KG1 (cell line): Measurements from ENCODE around the gene NEAT1.

Experiments used
- DNase-seq: peaks from one replicate; lab custom pipeline; 2025; lab: John Stamatoyannopoulos, UW

NEAT1 gene

DNA sequence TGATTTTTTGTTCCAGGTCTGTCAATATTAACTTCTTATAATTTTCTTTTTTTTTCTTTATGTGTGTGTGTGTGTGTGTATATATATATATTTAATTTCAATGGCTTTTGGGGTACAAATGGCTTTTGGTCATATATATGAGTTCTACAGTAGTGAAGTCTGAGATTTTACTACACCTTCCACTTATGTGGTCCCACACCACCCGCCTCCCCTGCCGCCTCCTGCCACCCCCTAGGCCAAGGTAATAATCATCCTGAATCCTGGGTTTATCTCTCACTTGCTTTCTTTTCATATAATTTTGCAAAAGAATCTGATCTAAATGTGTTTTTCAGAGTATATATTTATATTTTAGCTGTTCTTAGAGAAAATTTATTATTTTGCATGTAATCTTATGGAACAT lies 11.1 kb downstream of the NEAT1 start:
- no peak for DNase-seq

DNA sequence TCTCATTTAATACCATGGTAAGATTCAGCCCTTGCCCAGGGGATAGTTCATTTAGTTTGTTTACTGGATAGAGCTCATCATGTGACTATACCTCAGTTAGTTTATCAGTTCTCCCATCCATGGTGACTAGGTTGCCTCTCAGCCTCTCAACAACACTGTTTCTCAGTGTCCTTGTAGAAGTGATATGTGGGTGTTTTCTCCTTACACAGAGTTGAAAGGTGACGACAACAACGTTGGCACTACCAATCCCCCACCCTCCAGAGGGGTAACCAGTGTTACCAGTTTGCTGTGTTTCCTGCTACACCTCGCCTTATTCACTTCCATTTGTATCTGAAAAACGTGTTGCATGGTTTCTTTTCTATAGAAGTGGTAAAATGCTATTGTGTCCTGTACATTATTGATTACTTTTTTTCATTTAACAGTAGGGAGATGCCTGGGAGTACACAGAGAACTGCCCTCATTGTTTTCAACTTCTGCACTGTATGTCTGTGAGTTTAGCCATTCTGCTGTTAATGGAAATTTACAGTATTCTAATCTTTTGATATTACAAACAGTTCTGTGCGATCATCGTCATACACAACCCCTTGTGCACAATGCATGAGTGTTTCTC lies 11.6 kb downstream of the NEAT1 start:
- no peak for DNase-seq

DNA sequence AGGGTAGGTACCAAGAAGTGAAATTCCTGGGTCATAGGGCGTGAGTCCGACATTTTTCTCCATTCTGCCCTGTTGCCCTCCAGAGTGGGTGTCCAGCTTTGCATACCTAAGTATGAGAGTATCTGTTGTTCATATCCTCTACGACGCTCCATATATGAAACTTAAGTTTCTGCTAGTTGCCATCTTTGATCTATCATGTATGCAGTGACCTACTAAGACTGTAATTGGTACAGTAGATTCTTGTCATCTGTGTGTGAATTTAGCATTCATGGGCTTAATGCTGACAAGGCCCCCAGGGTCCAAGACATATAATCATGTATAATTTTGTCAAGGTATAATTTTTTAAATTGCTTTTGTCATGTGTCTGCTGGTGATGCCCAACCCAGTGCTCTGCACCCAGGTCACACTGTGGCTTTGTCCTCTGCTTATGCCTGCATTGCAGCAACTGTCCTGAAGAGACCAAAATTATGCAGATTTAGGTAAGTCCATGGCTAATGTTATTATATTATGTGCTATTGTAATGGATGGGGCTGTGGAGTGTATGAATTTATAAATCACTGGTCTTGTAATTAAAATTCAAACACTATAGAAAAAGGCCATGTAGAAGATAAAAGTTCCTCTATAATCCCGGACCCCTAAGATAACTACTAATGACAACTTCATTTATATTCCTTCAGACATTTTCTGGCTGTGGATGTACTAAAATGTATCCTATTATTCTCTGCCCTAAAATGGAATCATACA lies 12.2 kb downstream of the NEAT1 start:
- DNase-seq, result no peak

DNA sequence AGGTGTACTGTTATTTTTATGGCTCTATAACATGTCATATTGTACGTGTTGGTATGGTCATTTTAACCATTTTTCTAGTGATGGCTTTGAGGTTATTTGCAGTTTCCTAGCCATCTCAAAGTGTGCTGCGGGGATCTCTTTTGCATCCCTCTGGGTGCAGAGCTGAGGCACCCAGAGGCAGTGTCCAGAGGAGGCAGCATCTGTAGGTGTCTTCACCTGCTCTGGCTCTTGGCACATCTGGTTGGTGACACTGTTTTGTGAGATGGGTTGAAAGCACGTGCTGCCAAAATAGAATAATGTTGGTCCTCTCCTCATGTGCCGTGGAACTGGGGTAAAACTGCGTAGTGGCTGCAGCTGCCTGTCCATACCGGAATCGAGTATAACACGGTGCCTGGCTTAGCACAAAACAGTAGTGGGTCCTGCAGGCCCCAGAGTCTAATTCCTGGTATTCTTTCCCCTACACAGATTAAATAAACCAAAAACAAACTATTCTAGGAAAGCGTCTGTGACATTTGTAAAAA lies 12.9 kb downstream of the NEAT1 start:
- DNase-seq, result no peak

DNA sequence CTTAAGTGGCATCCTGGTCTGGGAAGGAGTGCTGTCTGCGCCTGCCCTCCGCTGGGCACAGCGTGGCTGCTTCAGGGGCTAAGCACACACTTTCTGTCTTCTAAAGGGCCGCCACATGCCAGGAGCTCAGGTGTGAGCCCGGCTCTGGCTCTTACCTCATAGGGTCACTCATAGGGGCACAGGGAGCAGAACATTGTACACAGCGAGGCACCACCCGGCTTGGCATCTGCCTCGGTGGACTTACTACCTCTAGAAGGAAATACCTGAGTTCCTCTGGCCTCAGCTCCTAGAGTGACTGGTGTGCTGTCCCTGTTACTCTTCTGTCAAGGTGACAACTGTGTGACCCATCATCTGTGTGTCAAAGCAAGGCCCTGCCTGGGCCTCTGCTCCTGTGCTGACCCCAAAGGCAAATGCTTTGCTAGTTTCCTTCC lies 13.4 kb downstream of the NEAT1 start:
- no peak for DNase-seq

DNA sequence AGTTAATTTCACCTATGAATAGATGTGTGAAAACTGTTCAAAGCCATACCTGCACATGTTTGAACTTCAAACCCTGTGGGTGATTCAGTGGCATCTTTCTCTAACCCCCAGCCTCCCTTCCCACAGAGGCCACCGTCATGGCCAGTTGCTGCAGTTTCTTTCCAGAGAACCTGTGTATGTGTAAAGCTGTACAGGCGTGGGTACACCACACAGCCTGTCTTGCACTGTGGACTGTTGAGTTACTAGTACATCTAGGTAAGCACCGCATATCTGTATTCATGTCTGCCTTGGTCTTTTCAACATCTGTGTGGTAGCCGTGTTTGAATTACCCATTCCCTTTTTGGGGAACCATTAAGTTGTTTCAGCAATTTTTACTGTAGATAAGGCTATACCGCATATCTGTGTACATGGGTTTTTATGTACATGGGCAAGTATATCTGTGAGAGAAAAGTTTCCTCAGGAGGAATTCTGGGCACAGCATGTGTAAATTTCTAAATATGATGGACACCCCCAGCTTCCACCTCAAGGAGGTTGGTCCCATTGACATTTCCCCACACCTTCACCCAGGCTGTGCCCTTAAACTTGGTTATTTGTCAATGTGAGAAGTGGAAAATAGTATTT lies 13.9 kb downstream of the NEAT1 start:
- DNase-seq, result no peak

DNA sequence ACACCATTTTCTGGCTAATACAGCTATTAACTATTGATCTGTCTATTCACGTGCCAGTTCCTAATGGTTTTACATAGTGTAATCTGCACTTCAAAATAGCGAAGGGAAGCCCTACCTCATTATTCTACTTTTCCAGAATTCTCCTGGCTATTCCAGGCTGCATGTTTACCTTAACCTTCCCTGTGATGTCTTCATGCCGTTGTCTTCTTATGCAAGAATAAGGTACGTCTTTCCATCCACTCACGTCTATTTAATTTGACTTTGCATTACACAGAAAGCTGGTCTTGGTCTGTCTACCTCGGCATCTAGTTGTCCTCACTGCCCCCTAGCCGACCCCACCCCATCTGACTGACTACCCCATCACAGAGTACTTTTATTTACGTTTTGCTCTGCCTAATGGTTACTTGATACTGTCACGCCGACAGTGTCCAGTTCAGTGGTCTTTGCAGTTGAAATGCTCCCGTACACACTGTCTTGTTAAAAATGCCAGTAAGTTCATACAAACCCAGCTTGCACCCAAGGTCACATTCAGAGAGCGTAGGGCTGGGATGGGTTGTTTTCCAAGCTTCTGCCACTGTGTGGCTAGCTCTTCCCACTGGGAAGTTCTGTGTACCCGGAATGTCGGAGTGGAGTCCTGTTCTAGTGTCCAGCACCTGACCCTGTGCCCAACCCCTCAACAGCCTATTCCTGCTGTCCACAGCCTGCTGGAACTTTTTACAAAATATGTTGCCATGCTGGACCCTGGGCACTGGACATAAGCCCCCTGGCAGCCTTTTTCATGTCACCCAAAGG lies 15.0 kb downstream of the NEAT1 start:
- no peak for DNase-seq

DNA sequence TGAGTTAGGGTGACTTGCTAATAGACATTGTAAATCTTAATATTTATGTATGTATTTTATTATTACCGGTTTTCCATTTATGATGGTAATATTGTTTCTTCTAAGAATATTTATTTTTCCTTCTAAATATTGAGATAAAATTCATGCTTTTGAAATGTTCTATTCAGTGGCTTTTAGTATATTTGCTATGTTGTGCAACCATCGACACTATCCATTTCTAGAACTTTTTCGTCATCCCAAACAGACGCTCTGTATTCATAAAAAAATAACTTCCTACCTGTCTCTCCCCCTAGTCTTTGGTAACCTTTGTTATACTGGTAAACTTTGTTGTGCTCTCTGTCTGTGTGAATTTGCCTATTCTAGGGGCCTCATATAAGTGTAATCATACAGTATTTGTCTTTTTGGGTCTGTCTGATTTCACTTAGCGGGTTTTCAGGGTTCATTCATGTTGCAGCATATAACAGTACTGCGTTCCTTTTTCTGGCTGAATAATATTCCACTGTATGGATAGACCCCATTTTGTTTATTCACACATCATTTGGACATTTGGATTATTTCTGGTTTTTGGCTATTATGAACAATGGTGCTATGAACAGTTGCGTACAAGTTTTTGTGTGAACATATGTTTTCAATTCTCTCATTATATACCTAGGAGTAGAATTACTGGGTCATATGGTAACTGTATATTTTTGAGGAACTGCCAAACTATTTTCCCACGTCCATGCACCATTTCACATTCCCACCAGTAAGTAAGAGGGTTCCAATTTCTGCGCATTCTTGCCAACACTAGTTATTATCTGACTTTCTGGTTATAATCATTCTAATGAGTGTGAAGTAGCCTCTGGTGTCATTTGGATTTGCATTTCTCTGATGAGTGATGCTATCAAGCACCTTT lies 15.9 kb downstream of the NEAT1 start:
- DNase-seq, result no peak

DNA sequence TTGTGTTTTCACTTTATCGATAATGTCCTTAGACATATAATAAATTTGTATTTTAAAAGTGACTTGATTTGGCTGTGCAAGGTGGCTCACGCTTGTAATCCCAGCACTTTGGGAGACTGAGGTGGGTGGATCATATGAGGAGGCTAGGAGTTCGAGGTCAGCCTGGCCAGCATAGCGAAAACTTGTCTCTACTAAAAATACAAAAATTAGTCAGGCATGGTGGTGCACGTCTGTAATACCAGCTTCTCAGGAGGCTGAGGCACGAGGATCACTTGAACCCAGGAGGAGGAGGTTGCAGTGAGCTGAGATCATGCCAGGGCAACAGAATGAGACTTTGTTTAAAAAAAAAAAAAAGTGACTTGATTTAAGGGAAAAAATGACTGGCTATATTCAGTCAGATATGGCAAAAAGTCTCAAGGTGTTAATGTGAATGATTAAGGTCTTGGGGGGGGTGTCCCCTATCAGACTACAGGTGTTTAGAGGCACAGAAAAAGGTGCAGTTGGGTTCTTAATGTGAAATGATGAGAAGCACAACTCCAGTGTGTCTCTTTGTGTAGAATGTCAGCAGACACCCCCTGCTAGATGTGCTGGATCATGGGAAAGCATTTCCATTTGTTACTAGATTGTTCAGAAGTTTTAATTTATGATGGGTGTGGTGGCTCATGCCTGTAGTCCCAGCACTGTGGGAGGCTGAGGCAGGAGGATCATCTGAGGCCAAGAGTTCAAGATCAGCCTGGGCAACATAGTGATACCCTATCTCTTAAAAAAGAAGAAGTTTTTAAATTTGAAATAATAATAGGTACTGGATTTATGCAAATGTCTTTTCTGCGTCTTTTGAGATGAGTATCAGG lies 17.0 kb downstream of the NEAT1 start:
- DNase-seq, result no peak

DNA sequence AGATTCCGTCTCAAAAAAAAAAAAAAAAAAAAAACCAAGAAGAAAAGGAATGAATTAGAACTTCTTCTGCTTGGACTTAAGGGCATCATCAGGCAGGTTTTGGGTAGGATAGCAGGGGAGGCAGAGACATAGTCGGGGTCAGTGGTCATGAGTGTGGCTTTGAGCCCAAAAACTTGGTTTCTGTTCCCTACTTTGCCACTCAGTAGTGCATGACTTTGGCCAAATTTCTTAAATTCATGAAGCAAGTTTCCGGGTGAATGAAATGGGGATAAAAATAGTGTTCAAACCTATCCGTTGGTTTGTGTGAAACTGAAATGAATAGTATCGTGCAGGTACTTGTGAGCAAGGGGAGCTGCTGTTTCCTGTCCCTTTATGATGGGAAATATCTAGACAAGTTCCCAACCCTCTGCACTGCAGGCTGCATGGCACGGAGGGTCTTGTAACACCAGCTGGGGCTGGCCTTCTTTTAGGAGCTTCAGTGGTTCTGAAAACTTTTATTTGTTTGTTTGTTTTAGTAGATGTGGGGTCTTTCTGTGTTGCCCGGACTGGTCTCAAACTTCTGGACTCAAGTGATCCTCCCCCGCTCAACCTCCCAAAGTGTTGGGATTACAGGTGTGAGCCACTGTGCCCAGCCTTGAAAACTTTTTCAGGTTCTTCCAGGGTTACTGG lies 18.4 kb downstream of the NEAT1 start:
- DNase-seq, result no peak

DNA sequence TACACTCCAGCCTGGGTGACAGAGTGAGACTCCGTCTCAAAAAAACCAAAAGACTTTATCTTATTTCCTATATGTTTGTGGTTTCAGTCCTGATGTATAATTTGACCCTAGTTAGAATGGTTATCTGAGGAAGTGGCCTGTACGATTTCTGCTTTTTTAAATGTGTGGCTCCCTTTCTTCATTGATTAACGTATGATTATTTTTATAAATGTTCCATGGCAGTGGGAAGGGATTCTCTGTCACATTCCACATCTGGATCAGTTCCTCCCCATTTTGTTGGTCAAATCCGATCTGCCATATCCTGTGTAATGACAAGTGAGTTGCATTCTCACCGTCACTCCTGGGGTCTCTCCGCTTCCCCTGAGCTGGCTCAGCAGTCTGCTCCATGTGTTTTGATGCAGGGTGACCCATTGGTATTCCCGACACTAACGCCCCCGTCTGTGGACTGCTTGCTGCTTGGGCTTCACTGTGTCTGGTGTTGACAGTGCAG lies 20.3 kb downstream of the NEAT1 start:
- DNase-seq, result peak; percentile 32

DNA sequence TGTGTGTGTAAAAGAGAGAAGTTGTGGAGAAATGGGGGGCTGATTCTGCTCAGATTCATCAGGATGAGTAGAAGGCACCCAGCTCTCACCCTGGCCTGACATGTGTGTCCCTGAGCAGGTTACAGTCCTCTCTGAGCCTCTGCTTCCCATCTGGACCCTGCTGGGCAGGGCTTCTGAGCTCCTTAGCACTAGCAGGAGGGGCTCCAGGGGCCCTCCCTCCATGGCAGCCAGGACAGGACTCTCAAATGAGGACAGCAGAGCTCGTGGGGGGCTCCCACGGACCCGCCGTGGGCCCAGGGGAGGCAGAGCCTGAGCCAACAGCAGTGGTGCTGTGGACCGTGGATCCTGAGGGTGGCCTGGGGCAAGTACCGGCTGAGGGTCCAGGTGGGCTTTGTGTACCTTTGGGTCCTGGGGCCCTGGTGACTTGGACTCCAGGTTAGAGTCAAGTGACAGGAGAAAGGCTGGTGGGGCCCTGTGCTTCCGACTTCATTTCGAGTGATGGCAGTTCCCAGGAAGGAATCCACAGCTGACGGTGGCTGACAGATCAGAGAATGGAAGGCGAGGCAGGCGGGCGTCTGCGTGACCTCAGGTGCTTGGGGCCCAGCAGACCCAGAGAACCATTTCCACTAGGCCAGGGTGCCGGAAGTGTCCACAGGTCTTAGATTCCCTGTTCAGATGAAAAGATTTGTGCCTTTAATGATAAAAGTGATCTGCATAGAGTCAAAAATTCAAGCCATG lies 21.9 kb downstream of the NEAT1 start:
- no peak for DNase-seq

DNA sequence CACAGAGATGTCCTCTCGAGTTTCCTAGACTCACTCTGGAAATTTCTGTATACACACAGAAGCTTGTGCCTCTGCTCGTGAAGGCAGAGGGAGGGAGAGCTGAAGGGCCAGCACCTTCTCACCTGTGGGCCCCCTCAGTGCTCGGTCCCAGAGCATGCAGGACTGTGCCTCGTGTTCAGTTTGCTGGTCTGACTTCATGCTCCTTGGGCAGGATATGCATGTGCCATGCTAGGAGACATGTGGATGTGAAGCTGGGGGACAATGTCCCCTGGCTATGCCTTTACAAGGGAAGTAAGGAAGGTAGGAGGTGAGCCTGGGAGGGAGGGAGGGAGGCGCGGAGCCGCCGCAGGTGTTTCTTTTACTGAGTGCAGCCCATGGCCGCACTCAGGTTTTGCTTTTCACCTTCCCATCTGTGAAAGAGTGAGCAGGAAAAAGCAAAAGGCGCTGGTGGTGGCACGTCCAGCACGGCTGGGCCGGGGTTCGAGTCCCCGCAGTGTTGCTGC lies 22.6 kb downstream of the NEAT1 start:
- no peak for DNase-seq

DNA sequence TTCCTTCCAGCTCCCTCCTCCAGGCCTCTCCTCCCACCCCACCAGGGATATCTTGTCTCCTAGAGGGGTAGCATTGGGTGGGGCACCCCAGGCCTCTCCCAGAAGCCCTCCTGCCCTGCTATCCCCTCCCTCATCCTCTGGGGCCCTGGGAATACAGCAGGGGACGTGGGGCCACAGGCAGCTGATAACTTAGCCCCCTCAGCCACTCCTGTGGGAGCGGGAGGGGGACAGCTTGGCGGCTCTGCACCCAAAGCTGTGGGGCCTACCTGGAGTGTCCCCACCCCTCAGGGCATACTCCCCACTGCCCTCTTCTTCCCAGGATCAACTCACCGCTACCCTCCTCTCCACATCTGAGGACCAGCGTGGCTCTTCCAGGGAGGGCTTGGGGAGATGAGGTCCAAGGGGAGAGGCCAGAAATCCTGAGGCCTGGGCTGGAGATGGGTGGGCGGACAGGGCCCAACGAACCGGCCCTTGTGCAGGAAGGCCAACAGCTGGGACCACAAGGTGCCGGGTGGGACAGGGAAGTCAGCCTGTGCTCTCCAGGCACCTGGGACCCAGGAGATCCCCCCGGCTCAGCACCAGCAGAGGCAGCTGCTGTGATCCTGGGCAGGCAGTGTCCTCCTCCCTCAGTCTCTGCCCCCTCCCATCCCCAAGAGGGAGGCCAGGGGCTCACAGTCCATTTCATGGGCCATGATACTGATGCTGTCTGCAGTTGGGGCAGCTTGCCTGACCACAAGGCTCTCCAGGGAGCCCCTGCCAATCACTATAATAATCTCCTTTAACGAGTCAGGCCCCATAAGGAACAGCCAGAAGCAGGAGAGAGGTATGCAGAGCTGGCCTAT lies 23.2 kb downstream of the NEAT1 start:
- DNase-seq, result no peak

DNA sequence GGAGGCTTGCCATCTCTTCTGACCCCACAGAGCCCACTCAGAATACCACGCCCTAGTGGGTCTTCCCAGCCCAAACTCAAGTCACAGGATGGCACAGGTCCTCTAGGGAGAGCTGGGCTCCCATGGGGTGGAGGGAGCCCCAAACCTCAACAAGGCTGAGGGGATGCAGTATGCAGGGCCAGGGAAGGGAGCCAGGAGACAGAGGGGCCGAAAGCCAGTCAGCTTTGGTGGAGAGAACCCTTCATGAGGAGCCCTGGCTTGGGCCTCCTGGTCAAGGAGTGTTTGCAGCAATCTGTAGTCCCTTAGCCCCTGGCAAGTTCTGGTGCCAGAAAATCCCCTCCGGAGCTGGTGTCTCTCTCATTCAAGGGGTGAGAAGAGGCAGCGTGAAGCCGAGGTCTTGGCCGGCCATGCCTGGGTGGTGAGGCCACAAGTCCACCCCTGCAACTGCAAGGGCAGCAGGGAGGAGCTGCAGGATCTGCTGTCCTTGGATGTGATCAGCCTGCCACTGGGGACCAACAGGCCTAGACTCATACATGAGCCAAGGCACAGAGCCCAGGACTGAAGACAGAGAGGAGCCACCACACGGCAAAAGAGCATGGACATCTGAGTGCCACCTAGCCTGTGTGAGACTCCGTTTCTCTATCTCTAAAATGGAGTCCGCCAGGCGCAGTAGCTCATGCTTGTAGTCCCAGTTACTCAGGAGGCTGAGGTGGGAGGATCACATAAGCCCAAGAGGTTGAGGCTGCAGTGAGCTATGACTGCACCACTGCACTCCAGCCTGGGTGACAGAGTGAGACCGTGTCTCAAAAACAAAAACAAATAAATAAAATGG lies 24.1 kb downstream of the NEAT1 start:
- no peak for DNase-seq

DNA sequence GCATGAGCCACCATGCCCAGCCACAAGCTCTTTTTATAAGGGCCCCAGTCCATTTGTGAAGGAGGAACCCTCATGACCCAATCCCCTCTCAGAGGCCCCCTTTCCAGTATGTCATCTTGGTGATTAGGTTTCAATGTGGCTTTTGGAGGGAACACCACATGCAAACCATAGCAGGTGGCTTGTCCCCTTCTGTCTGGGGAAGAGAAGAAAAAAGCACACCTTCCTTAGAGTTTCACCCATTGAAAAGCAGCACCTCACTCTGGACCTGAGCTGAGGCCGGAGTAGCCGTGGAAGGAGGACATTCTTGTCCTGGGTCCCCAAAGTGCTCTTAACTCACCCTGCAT lies 25.4 kb downstream of the NEAT1 start:
- no peak for DNase-seq
